Measurements from ENCODE around the gene ANKRD63.

Gene ANKRD63

DNA sequence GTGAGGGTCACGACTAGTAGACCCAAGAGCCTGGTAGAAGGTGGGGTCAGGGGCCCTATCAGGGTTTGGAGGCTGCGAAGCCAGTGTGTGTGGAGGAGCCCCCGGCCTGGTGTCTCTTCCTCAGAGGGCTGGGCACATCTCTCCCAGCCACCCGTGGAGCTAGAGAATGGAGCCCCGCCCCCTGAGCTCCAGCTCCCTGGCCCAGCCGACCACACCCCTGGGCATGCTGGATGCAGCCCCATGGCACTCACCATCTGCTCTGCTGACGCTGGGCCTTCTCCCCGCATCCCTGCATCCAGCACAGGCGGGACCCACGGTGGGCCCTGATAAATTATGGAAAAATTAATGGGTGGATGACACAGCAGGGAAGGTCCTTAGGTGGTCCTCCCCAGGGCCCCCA is 17.5 kb downstream of the ANKRD63 start:
- no peak for DNase-seq (ENCODE audit: low read depth)
- no peak overlapping the region for H3K4me3 ChIP-seq (ENCODE audit: low read length)
- H3K4me1 ChIP-seq (ENCODE audit: control insufficient read depth, insufficient read depth, low read length) = peaks cover 23% of the 10 kb centered on the region
- H3K27me3 ChIP-seq (replicated peaks; ENCODE audit: control insufficient read depth, insufficient read depth, low read length) = no peaks in the 10 kb centered on the region
- H3K36me3 ChIP-seq (ENCODE audit: control insufficient read depth, insufficient read depth, low read length, severe bottlenecking) = no peaks in the 10 kb centered on the region
- H3K9ac ChIP-seq (ENCODE audit: low read length) = no peak overlapping the region
- H3K9me3 ChIP-seq (ENCODE audit: control insufficient read depth, low read length) = no peaks in the 10 kb centered on the region

DNA sequence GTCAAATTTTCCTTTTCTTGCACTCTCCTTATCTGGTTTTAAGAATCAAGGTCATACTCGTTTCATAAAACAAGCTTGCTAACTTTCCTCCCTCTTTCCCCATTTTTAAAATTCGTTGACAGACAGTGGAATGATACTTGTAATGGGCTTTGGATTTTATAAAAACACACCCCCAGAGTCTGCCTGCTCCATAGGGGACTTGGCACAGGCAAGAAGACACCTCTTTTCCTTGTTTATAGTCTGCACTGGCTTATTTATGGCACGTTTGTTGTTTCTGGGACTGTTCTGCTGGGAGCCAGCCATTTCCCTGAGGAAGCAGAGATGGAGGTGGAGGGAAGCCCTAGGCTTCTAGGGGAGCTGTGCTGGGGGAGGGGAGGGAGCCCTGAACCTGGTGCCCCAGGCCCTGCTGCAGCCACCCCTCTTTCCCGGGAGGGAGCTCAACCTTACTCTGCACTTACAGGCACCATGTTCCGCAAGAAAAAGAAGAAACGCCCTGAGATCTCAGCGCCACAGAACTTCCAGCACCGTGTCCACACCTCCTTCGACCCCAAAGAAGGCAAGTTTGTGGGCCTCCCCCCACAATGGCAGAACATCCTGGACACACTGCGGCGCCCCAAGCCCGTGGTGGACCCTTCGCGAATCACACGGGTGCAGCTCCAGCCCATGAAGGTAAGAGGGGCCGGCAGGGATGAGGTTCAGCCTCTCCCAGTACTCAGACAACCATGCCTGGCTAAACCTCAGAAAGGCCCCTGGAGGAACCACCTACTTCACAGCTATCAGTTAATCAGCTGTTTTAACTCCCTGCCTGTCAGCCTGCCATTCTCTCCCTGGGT is 18.3 kb downstream of the ANKRD63 start:
- H3K4me3 ChIP-seq (ENCODE audit: low read length) = no peak overlapping the region
- H3K9ac ChIP-seq (ENCODE audit: low read length) = no peak overlapping the region
- no peaks in the 10 kb centered on the region for H3K36me3 ChIP-seq (ENCODE audit: control insufficient read depth, insufficient read depth, low read length, severe bottlenecking)
- peaks cover 23% of the 10 kb centered on the region for H3K4me1 ChIP-seq (ENCODE audit: control insufficient read depth, insufficient read depth, low read length)
- no peaks in the 10 kb centered on the region for H3K9me3 ChIP-seq (ENCODE audit: control insufficient read depth, low read length)
- no peak for DNase-seq (ENCODE audit: low read depth)
- no peaks in the 10 kb centered on the region for H3K27me3 ChIP-seq (replicated peaks; ENCODE audit: control insufficient read depth, insufficient read depth, low read length)

DNA sequence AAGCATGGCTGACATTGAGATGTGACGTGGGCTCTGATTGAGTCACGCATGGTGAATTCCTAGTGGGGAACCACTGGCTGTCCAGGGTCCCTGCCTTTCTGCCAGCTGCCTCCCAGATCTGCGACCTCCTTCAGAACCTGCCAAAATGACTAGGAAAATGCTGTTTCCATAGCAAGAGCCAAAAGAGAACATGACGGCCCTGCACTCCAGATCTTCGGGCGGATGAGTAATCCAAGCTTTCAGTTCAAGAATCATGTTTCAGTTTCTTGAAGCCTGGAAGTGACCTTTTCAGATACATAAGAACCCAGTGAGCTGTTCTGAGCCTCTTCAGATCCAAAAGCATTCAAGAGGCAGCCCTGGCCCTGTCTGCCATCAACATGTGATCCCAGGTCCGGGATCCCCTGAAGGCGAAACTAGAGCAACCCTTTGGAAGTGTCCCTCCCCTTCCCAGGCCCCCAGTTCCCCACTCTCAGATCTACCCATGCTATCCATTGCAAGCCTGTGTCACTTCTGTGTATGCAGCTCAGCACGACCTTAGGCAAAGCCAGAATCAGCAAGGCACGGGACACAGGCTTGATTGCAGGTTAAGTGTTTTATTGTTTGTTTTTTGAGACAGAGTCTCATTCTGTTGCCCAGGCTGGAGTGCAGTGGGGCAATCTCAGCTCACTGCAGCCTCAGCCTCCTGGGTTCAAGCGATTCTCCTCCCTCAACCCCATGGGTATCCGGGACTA is 19.7 kb downstream of the ANKRD63 start:
- peak overlapping the region; percentile 17 for H3K9ac ChIP-seq (ENCODE audit: low read length)
- H3K27me3 ChIP-seq (replicated peaks; ENCODE audit: control insufficient read depth, insufficient read depth, low read length) = peaks cover 7% of the 10 kb centered on the region
- peaks cover 23% of the 10 kb centered on the region for H3K4me1 ChIP-seq (ENCODE audit: control insufficient read depth, insufficient read depth, low read length)
- H3K9me3 ChIP-seq (ENCODE audit: control insufficient read depth, low read length) = no peaks in the 10 kb centered on the region
- peak overlapping the region; percentile 28 for H3K4me3 ChIP-seq (ENCODE audit: low read length)
- DNase-seq (ENCODE audit: low read depth) = peak; percentile 81
- no peaks in the 10 kb centered on the region for H3K36me3 ChIP-seq (ENCODE audit: control insufficient read depth, insufficient read depth, low read length, severe bottlenecking)

DNA sequence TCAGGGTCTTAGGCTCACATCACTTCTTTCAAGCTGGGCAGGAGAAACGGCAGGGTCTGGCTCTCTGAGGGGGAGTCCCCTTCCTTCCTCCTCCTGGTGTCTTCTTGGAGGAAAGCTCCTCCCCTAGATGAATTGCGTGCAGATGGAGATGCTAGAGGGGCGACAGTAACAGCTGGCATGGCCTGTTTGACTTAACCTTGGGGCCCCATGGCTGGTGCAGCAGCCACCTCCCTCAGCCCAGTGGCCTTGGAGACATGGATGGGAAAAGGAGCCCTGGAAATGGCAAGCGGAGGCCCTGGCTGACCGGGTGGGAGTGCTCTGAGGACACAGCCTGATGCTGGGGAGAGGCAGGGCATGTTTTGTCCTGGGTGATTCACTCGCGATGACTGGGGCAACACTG is 23.8 kb downstream of the ANKRD63 start:
- H3K27me3 ChIP-seq (replicated peaks; ENCODE audit: control insufficient read depth, insufficient read depth, low read length) = peaks cover 34% of the 10 kb centered on the region
- H3K4me1 ChIP-seq (ENCODE audit: control insufficient read depth, insufficient read depth, low read length) = peaks cover 10% of the 10 kb centered on the region
- no peak overlapping the region for H3K9ac ChIP-seq (ENCODE audit: low read length)
- H3K9me3 ChIP-seq (ENCODE audit: control insufficient read depth, low read length) = no peaks in the 10 kb centered on the region
- H3K4me3 ChIP-seq (ENCODE audit: low read length) = no peak overlapping the region
- no peaks in the 10 kb centered on the region for H3K36me3 ChIP-seq (ENCODE audit: control insufficient read depth, insufficient read depth, low read length, severe bottlenecking)
- no peak for DNase-seq (ENCODE audit: low read depth)

DNA sequence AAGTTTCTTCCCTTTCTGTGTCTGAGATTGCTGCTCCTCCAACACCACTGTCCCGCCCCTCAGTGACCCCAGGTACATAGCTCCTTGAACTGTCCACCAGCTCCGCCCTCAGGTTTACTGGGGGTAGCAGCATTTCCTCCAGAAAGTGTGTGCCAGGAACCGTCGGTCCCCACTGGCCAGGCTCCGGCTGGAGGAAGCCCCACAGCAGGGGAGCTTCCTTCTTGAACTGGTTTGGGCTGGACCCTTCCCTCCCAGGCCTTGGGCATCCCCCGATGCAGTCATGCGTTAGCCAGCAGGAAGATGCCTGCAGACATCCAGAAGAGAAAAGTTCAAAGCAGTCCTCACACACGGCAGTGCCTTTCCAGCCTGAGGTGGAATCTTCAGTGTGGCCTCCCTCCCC is 24.3 kb downstream of the ANKRD63 start:
- DNase-seq (ENCODE audit: low read depth) = no peak
- Histone ChIP-seq H3K9ac (ENCODE audit: low read length) (no peak overlapping the region), H3K36me3 (ENCODE audit: control insufficient read depth, insufficient read depth, low read length, severe bottlenecking) (no peaks in the 10 kb centered on the region), H3K27me3 (replicated peaks; ENCODE audit: control insufficient read depth, insufficient read depth, low read length) (peaks cover 39% of the 10 kb centered on the region), H3K9me3 (ENCODE audit: control insufficient read depth, low read length) (no peaks in the 10 kb centered on the region), H3K4me3 (ENCODE audit: low read length) (no peak overlapping the region), H3K4me1 (ENCODE audit: control insufficient read depth, insufficient read depth, low read length) (peaks cover 6% of the 10 kb centered on the region)

- peaks cover 6% of the 10 kb centered on the region for H3K4me1 ChIP-seq (ENCODE audit: control insufficient read depth, insufficient read depth, low read length)
Observed at GRCh38 chr15:40257656-40258450, 25.0 kb downstream of the ANKRD63 start.

GRCh38 chr15:40256638-40257235 is 26.1 kb downstream of the ANKRD63 start:
- Histone ChIP-seq H3K4me1 (ENCODE audit: control insufficient read depth, insufficient read depth, low read length) (peaks cover 9% of the 10 kb centered on the region), H3K27me3 (replicated peaks; ENCODE audit: control insufficient read depth, insufficient read depth, low read length) (peaks cover 46% of the 10 kb centered on the region), H3K9ac (ENCODE audit: low read length) (no peak overlapping the region), H3K9me3 (ENCODE audit: control insufficient read depth, low read length) (no peaks in the 10 kb centered on the region), H3K36me3 (ENCODE audit: control insufficient read depth, insufficient read depth, low read length, severe bottlenecking) (no peaks in the 10 kb centered on the region), H3K4me3 (ENCODE audit: low read length) (no peak overlapping the region)
- no peak for DNase-seq (ENCODE audit: low read depth)

More at GRCh38 chr15:40257656-40258450, 25.0 kb downstream of the ANKRD63 start:
- Histone ChIP-seq H3K27me3 (replicated peaks; ENCODE audit: control insufficient read depth, insufficient read depth, low read length) (peaks cover 46% of the 10 kb centered on the region), H3K4me3 (ENCODE audit: low read length) (no peak overlapping the region), H3K36me3 (ENCODE audit: control insufficient read depth, insufficient read depth, low read length, severe bottlenecking) (no peaks in the 10 kb centered on the region), H3K9me3 (ENCODE audit: control insufficient read depth, low read length) (no peaks in the 10 kb centered on the region), H3K9ac (ENCODE audit: low read length) (no peak overlapping the region)
- no peak for DNase-seq (ENCODE audit: low read depth)

DNA sequence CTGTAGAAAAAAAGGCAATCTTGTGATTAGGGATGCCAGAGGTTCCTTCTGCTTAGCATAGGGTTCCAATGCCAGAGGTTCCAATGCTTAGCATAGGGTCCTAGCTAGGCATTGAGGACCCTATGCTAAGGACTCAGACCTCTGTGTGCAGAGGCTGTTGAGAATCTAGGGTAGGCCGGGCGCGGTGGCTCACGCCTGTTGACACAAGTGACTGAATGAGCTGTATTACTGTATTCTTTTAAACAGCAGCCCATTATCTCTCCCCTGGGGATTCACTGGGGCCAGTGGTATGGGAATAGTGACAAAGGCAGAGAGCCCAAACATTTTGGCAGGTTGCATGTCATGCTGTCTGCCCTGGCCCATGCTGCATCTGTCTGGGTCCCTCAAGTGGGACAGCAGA is 27.8 kb downstream of the ANKRD63 start:
- DNase-seq (ENCODE audit: low read depth) = no peak
- Histone ChIP-seq H3K9me3 (ENCODE audit: control insufficient read depth, low read length) (no peaks in the 10 kb centered on the region), H3K4me1 (ENCODE audit: control insufficient read depth, insufficient read depth, low read length) (peaks cover 10% of the 10 kb centered on the region), H3K36me3 (ENCODE audit: control insufficient read depth, insufficient read depth, low read length, severe bottlenecking) (no peaks in the 10 kb centered on the region), H3K9ac (ENCODE audit: low read length) (no peak overlapping the region), H3K27me3 (replicated peaks; ENCODE audit: control insufficient read depth, insufficient read depth, low read length) (peaks cover 50% of the 10 kb centered on the region), H3K4me3 (ENCODE audit: low read length) (no peak overlapping the region)

DNA sequence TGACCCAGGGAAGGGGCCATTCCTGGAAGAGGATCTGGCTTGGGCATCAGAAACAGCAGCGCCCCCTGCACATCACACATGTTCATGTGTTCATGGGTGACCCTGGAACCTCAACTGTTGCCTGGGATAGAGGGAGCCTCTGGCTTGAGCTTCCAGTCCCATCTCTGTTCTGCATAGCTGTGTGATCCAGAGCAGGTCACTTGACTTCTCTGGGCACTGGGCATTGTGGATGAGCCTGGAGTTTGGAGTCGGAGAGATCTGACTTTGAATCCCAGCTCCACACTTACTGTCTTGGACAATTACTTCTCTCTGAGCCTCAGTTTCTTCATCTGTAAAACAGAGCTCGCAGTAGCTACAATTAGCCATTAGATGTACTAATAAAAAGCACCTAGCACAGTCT is 28.4 kb downstream of the ANKRD63 start:
- Histone ChIP-seq H3K4me1 (ENCODE audit: control insufficient read depth, insufficient read depth, low read length) (peaks cover 10% of the 10 kb centered on the region), H3K9me3 (ENCODE audit: control insufficient read depth, low read length) (no peaks in the 10 kb centered on the region), H3K27me3 (replicated peaks; ENCODE audit: control insufficient read depth, insufficient read depth, low read length) (peaks cover 53% of the 10 kb centered on the region), H3K4me3 (ENCODE audit: low read length) (no peak overlapping the region), H3K36me3 (ENCODE audit: control insufficient read depth, insufficient read depth, low read length, severe bottlenecking) (no peaks in the 10 kb centered on the region), H3K9ac (ENCODE audit: low read length) (no peak overlapping the region)
- no peak for DNase-seq (ENCODE audit: low read depth)

- H3K4me1 ChIP-seq (ENCODE audit: control insufficient read depth, insufficient read depth, low read length) = peaks cover 10% of the 10 kb centered on the region
- DNase-seq (ENCODE audit: low read depth) = no peak
- H3K9ac ChIP-seq (ENCODE audit: low read length) = peak overlapping the region; percentile 41
- H3K9me3 ChIP-seq (ENCODE audit: control insufficient read depth, low read length) = no peaks in the 10 kb centered on the region
- H3K36me3 ChIP-seq (ENCODE audit: control insufficient read depth, insufficient read depth, low read length, severe bottlenecking) = no peaks in the 10 kb centered on the region
- H3K4me3 ChIP-seq (ENCODE audit: low read length) = peak overlapping the region; percentile 78
- H3K27me3 ChIP-seq (replicated peaks; ENCODE audit: control insufficient read depth, insufficient read depth, low read length) = peaks cover 48% of the 10 kb centered on the region
Observed at GRCh38 chr15:40253167-40253790, 29.6 kb downstream of the ANKRD63 start.
